HG03066 (cell line): ENCODE measurements around the gene PCDH12.

Source experiments
- ATAC-seq: cut with Tn5 transposase; IDR thresholded peaks from one replicate; pipeline ENCODE4 v1.9.1; 2021; ENCODE audit warnings: low read depth; ENCODE audit not compliant: unreplicated experiment

PCDH12 gene

GRCh38 chr5:141958113-141958512, at the start of gene PCDH12:
Gene PCDH12, minus strand, starts transcription at chr5:141958202. Its CDS starts 351 bp downstream, at chr5:141957851.
- no peak for ATAC-seq

GRCh38 chr5:142007237-142007544, 49.2 kb upstream of the PCDH12 start:
- ATAC-seq: no peak

- no peak for ATAC-seq
These were observed 48.6 kb upstream of the PCDH12 start for GRCh38 chr5:142006363-142007236.

GRCh38 chr5:142003266-142003800, 45.3 kb upstream of the PCDH12 start:
- ATAC-seq: no peak

- no peak for ATAC-seq
These were observed 42.9 kb upstream of the PCDH12 start for GRCh38 chr5:142000704-142001484.

GRCh38 chr5:142000173-142000572, 42.2 kb upstream of the PCDH12 start:
- no peak for ATAC-seq

- no peak for ATAC-seq
These were observed 39.5 kb upstream of the PCDH12 start for GRCh38 chr5:141997358-141997960.

GRCh38 chr5:141995656-141996055, 37.7 kb upstream of the PCDH12 start:
- ATAC-seq: no peak

GRCh38 chr5:141994511-141995136, 36.6 kb upstream of the PCDH12 start:
- ATAC-seq: no peak

GRCh38 chr5:141992349-141992963, 34.5 kb upstream of the PCDH12 start:
- ATAC-seq: no peak

GRCh38 chr5:141989720-141990119, 31.7 kb upstream of the PCDH12 start:
- ATAC-seq: no peak

GRCh38 chr5:141986072-141986471, 28.1 kb upstream of the PCDH12 start:
- ATAC-seq: no peak

GRCh38 chr5:141982626-141983025, 24.6 kb upstream of the PCDH12 start:
- no peak for ATAC-seq

GRCh38 chr5:141978389-141978788, 20.4 kb upstream of the PCDH12 start:
- no peak for ATAC-seq

GRCh38 chr5:141976176-141976575, 18.2 kb upstream of the PCDH12 start:
- no peak for ATAC-seq

GRCh38 chr5:141973871-141974595, 16.0 kb upstream of the PCDH12 start:
- ATAC-seq: no peak

GRCh38 chr5:141969783-141970771, 12.1 kb upstream of the PCDH12 start:
- ATAC-seq: peak; percentile 61

- ATAC-seq: peak; percentile 87
These were observed 11.1 kb upstream of the PCDH12 start, which contains the start of gene RNF14 for GRCh38 chr5:141968914-141969608. Gene RNF14, plus strand, starts transcription at chr5:141969105. Its CDS starts 4,484 bp downstream, at chr5:141973589.
